ENCODE results near the gene RLF.

The RLF gene

GRCh38 chr1:40243351-40243750 is 82.2 kb downstream of the RLF start:
- no peak for DNase-seq

GRCh38 chr1:40244138-40244744 is 83.1 kb downstream of the RLF start:
- DNase-seq = no peak

DNA sequence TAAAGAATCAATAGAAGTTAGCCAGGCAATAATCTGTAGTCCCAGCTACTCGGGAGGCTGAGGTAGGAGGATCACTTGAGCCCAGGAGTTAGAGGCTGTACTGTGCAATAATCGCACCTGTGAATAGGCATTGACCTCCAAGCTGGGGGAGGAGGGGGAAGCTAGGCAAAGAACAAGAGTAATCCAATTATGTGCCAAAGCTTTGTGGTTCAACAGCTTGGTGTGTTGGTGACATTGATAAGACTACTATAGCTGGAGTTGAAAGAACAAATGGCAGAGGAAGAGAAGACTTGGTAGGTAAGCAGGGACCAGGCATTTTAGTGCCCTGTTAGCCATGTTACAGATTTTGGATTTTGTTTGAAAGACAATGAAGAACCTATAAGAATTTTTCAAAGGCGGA is 84.5 kb downstream of the RLF start:
- no peak for DNase-seq

- no peak for DNase-seq
Measured at GRCh38 chr1:40247655-40248054, 86.5 kb downstream of the RLF start, which contains the start of gene TMCO2. TMCO2 (plus strand) TSS chr1:40247937; CDS start chr1:40247994, 57 bp downstream.

- DNase-seq = no peak
Measured at GRCh38 chr1:40248412-40248811, 87.2 kb downstream of the RLF start.

DNA sequence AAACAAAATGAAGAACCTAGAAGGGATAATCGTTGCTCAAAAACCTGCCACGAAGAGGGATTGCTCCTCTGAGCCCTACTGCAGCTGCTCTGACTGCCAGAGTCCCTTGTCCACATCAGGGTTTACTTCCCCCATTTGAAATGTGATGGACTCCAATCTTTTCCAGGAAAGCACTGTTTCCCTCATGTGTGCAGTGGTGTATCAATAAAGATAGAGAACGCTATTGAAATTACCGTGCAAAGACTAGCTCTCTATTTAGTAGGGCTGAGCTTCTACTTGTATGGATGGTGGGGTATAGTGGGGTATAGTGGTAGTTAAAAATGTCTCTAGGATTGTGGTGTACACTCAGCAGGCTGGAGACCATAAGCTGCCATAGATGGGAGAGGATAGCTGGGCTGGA is 90.3 kb downstream of the RLF start:
- no peak for DNase-seq

GRCh38 chr1:40252601-40253000 is 91.4 kb downstream of the RLF start:
- DNase-seq = no peak

- DNase-seq = no peak
Measured at GRCh38 chr1:40255231-40255630, 94.0 kb downstream of the RLF start.

DNA sequence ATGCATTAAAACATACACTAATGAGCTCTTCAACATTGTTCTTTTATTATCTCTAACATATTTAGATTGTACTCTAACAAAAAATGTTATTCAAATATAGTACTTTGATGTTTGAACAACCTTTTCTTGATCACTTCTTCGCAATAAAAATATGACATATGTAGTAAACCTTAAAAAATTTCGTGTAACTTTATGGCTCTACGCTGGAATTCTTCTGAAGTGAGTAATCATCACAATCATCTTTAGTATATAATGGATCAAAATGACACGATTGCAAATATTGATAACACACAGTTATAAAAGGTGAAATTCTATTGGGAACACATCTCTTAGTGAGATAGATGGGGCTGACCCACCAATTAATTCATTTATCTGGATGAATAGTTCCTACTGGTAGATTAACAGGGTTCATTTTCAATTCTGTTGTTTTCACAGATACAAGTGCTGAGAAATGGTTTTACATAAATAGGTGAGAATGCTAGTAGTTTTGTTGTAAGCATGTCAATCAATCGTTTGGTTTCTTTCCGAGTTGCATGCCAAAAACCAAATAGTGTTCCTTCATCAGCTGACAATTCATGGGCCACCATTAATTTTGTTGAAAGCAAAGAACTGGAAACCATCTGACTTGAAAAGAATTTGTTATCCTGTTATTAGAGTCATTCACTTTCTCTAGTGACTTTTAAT is 95.4 kb downstream of the RLF start:
- DNase-seq = peak in 1 of 3 experiments; percentile 25

DNA sequence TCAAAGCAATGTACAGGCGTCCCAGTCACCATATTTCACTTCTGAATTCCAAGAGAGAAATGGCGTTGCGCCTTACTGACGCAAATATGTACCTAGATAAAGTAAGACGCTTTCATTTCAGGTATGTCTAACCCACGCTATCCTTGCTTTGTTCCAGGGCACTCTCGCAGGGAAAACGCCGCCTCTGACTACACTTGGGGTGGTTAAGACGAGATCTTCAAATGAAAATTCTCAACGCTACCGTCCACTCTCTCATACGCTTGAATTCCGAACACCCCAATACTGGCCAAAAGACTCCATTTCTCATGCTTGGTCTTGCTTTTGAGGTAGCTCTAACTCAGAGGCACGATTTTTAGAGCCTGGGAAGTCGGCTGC is 96.1 kb downstream of the RLF start:
- peak in 1 of 3 experiments; percentile 77 for DNase-seq

- DNase-seq = peak; percentile 95 to 99 (median 96)
Measured at GRCh38 chr1:40257688-40258444, 96.7 kb downstream of the RLF start, which contains the start of gene ZMPSTE24. ZMPSTE24 (plus strand) TSS chr1:40258236; CDS start chr1:40258272, 36 bp downstream.

GRCh38 chr1:40258445-40258769 is 97.2 kb downstream of the RLF start:
- DNase-seq = no peak

DNA sequence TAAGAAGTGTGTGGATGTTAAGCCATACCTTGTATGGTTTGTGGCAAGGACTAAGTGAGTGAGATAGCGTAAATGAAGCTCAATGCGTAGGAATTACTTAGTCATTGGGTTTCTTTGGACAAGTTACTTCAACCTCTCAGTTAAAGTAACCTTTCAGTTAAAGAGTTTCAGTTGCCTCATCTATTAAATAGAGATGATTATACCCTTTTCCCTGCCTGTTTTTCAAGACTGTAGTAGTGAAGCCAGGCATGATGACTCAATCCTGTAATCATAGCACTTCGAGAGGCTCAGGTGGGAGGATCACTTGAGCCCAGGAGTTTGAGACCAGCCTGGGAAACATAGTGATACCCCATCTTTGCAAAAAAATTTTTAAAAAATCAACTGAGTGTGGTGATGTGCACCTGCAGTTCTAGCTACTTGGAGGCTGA is 103.2 kb downstream of the RLF start:
- no peak for DNase-seq

- DNase-seq = no peak
Measured at GRCh38 chr1:40265298-40265697, 104.1 kb downstream of the RLF start.

DNA sequence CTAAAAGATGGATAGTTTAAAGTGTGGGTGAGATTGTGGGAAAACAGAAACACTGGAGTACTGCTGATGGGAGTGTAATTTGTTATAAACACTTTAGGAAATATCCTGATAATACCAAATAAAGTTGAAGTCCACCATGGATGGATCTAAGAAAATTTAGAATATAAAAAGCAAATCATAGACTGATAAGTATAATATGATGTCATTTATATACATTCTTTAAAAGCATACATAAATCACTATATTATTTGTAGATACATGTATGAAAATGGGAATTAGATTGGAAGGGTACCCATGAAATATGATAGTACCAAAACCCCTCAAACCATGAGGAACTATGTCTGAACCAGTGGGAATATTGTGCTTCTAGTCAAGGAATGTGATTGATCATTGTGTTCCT is 104.7 kb downstream of the RLF start:
- no peak for DNase-seq

DNA sequence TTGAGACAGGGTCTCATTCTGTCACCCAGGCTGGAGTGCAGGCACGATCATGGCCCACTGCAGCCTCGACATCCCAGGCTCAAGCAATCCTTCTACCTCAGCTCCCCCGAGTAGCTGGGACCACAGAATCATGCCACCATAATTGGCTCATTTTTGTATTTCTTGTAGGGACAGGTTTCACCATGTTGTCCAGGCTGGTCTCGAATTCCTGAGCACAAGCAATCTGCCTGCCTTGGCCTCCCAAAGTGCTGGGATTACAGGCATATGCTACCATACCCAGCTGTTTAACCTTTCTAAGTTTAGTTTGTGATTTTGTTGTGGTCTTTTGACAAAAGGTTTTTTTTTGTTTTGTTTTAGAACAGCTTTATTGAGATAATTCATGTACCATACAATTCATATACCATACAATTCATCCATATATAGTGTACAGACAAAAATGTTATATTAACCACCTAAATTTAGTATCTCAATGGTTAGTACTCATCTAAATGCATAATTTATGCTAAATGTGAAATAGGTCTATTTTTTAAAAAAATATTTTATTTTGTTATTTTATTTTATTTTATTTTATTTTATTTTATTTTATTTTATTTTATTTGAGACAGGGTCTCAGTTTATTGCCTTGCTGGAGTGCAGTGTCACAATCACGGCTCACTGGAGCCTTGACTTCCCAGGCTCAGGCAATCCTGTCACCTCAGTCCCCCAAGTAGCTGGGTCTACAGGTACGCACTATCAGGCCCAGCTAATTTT is 105.8 kb downstream of the RLF start:
- no peak for DNase-seq

- no peak for DNase-seq
Measured at GRCh38 chr1:40267767-40268187, 106.6 kb downstream of the RLF start.

- no peak for DNase-seq
Measured at GRCh38 chr1:40268211-40268610, 107.0 kb downstream of the RLF start.

- no peak for DNase-seq
Measured at GRCh38 chr1:40270152-40270834, 109.1 kb downstream of the RLF start.

GRCh38 chr1:40272653-40273213 is 111.5 kb downstream of the RLF start:
- DNase-seq = no peak

- no peak for DNase-seq
Measured at GRCh38 chr1:40273547-40274166, 112.5 kb downstream of the RLF start.

GRCh38 chr1:40274331-40274730 is 113.1 kb downstream of the RLF start:
- DNase-seq = no peak

Data from NCI-H1417 (cell line).